ENCODE measurements around the gene OARD1.
A peak's percentile ranks its signal among the peaks of the same experiment; 100 is the strongest.

DNA sequence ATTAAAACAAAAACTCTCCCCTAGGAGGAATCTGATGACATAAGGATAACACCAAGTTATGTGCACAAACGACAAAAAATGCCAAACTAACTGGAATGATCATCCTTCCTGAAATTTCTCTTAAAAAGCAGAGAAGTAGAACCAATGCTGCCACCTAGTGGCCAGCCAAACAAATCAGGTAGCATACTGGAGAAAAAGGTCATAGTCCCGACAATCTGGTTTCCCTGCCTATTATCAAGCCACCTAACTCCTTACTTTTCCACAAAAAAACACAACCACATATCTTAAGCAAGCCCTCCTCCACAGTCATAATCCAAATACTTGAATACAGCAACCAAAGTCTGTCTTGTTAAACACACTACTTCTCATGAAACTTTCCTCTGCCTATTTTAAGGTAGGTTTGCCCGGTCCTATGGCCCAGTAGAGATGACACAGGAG is 5.3 kb downstream of the OARD1 start:
- TF ChIP-seq CTCF (IDR thresholded peaks at IDR 0.05) (peak; percentile 72 to 83 (median 78)), POLR2AphosphoS5 (IDR thresholded peaks at IDR 0.05) (no peak), POLR2A (IDR thresholded peaks at IDR 0.05) (no peak)
